ENCODE measurements around the gene ALG14. TPM values are rescaled to one million over a fixed set of nuclear protein-coding genes. Genes with fewer than 3 reads are reported as not detected.

The ALG14 gene
- total RNA-seq, 2 experiments from 2014 or later, result 4.3 to 4.4 TPM

DNA sequence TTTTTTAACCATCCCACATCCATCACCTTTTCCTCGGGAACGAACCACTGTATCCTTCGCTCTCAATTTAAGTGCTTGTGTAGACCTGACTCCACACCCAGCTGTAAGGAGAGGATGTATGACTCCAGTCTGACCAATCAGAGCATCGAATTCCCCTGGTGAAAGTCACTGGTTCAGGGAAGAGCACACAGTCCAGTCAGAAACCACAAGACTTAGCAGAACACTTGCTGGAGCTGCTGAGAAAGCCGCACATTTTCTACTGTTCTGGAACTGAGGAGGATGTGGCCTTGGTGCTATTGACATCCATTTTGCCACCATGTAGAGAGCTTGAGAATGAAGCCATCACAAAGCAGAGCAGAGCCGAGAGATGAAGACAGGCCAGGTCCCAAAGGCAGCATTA, 86.0 kb downstream of the ALG14 start:
- H3K27me3 Mint-ChIP-seq, result no peaks in the 10 kb centered on the region
- DNase-seq, result no peak
- no peaks in the 10 kb centered on the region for H3K9me3 Mint-ChIP-seq
- H3K4me3 Mint-ChIP-seq, result no peak overlapping the region
- H3K4me1 Mint-ChIP-seq (ENCODE audit: low read depth), result no peaks in the 10 kb centered on the region
- no peak overlapping the region for H3K27ac Mint-ChIP-seq
- ChIA-PET POLR2A (no interaction called here), CTCF (no interaction called here)
- H3K36me3 Mint-ChIP-seq, result no peaks in the 10 kb centered on the region
- intact Hi-C loops (cut with micrococcal nuclease), result no loop called here

DNA sequence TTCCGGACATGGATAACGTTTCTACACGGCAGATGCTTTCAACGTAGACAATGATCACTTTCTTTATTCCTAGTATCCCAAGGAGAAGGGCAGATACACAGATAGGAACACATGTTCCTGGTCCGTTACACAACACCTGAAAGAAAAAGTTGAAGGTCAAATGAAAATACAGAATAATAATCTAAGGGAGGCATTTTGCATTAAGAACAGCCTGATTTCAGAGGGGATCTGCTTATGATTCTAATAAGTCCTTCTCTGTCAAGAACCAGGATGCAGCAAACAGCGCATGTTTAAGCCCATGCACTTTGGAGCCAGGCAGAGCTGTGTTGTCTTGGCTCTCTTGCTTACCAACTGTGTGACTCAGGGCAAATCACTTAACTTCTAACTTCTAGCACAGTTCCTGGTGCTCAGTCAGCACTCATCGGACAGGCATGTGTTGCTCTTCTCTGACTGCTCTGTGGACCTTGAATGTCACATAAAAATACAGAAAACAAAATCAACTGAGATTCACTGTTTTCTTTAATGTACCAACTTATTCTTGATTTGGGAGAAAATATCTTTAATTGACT, 89.5 kb downstream of the ALG14 start:
- POLR2A ChIA-PET, result no interaction called here
- no peaks in the 10 kb centered on the region for H3K9me3 Mint-ChIP-seq
- no peak overlapping the region for H3K4me3 Mint-ChIP-seq
- no peak for DNase-seq
- H3K4me1 Mint-ChIP-seq (ENCODE audit: low read depth), result peaks cover 4% of the 10 kb centered on the region
- H3K27me3 Mint-ChIP-seq, result no peaks in the 10 kb centered on the region
- intact Hi-C loops (cut with micrococcal nuclease), result no loop called here
- CTCF ChIA-PET, result no interaction called here
- no peaks in the 10 kb centered on the region for H3K36me3 Mint-ChIP-seq
- H3K27ac Mint-ChIP-seq, result no peak overlapping the region

DNA sequence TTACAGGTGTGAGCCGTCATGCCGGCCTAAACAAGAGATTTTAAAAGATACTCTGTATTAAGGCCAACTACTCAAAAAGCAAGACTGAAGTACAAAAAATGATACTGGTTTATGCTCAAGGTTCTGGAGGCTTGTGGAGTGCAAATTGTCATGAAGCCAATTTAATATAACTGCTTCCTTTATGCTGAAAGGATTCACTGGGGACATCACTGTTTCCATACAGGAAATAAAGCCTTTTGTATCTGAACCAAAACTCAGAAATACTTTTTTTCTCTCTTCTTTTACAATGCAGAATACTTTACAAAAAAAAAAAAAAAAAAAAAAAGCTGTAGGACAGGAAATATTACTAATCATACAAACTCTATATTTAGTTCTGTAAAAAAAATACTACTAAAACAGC, 90.4 kb downstream of the ALG14 start:
- DNase-seq, result no peak
- Mint-ChIP-seq H3K9me3 (no peaks in the 10 kb centered on the region), H3K27ac (no peak overlapping the region), H3K4me1 (ENCODE audit: low read depth) (peaks cover 4% of the 10 kb centered on the region), H3K27me3 (no peaks in the 10 kb centered on the region), H3K4me3 (no peak overlapping the region), H3K36me3 (no peaks in the 10 kb centered on the region)
- ChIA-PET POLR2A (no interaction called here), CTCF (no interaction called here)
- intact Hi-C loops (cut with micrococcal nuclease), result no loop called here

DNA sequence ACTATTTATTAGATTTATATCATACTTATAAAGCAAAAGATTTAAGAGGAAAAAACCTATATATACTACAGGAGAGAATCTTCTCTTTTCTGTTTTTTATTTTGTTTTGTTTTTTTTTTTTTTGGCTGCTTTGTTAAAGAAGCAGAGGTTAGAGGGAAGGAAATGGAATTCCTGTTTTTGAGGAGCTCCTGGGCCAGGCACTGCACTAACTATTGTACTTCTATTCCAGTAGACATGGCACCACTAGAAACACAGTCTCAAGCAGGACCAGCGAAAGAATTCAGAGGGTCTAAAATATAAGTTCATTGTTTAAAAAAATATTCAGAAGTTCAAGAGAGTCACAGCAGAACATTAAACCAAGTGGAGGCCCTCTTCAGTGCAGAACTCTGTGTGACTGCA, 91.2 kb downstream of the ALG14 start:
- no peaks in the 10 kb centered on the region for H3K27me3 Mint-ChIP-seq
- intact Hi-C loops (cut with micrococcal nuclease), result no loop called here
- H3K27ac Mint-ChIP-seq, result no peak overlapping the region
- CTCF ChIA-PET, result no interaction called here
- no peak overlapping the region for H3K4me3 Mint-ChIP-seq
- DNase-seq, result no peak
- no peaks in the 10 kb centered on the region for H3K9me3 Mint-ChIP-seq
- POLR2A ChIA-PET, result no interaction called here
- no peaks in the 10 kb centered on the region for H3K36me3 Mint-ChIP-seq
- peaks cover 4% of the 10 kb centered on the region for H3K4me1 Mint-ChIP-seq (ENCODE audit: low read depth)

DNA sequence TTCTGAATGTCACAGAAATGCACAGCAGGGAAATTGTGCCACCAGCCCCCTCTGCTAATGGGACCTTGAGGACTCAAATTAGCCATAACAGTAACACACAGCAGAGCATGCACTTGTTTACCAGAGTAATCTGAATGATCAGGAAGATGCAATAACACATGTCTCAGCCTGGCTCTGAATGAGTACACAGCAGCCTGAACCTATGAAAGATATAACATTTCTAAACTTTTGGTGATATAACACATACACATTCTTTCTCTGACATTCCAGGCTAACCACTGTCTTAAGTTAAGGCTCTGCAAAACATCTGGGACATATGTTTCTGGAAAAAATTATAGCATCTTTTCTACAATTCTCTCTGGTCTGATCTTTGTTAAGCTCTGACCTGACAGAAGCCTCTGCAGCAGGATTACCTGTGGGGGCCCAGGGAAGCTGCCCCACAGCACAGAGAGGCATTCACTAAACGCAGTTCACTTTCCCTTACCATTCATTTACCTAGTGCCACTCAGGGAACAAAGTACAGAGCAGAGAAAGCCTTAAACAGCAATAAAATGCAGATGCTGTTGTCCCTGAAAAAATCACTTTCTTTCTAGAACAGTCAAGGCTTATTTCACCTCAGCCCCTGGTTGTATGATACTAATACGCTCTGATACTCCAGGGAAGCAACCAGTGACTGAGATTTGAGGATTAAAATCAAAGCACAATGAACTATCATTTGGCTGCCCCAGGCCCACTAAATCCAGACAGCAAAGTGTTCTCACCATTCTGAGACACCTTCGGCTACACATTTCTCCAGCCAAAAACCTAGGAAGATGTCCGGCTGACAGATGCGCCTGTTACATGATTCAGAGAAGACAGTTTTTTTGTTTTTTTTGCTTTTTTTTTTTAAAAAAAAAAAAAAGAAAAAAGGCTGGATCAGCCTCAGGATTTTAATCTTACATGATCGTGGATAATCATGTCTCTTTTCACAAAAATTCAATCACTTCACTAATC, 91.9 kb downstream of the ALG14 start:
- no peak overlapping the region for H3K27ac Mint-ChIP-seq
- no peak for DNase-seq
- peaks cover 4% of the 10 kb centered on the region for H3K4me1 Mint-ChIP-seq (ENCODE audit: low read depth)
- H3K27me3 Mint-ChIP-seq, result no peaks in the 10 kb centered on the region
- ChIA-PET POLR2A (no interaction called here), CTCF (no interaction called here)
- no peaks in the 10 kb centered on the region for H3K9me3 Mint-ChIP-seq
- intact Hi-C loops (cut with micrococcal nuclease), result no loop called here
- no peaks in the 10 kb centered on the region for H3K36me3 Mint-ChIP-seq
- no peak overlapping the region for H3K4me3 Mint-ChIP-seq

DNA sequence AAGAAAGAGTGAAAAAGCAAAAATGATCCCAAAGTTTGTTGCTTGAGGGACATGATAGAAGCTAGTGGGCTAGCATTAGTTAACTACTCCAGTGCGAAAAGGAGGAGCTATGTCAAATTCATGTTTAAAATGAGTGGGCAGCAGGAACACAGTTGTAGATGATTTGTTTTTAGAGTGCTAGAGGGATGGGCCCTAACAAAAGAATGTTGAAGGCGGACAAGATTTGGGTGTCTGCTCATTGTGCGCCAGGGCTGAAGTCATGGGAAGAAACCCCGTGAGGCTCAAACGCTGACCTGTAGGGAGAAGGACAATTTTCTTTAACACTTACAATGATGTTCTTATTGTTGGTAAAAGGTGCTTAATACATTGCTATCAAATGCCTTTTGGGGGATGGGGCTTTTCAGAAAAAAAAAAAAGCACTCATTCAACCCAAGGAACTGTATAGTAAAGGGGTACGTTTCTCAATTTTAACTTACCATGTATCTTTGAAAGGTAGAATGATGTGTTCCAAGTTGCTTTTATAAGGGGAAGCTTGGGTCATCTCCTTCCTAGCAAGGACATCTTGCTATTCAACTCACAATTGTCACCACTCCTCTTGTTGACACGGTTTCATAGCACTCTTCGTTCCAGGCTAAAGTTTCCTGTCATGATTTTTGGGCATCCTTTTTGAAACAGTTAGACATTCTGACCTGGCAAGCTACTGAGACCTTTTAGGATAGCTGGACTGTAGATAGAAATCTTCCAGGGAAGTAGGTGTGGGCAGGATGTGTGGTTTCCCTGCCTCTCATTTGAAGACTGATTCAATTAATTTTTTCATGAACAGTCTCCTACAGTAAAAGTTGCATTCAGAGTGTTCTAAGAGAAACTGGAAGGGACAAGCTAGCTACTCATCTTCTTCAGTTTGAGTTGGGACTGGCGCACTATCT, 92.8 kb downstream of the ALG14 start:
- intact Hi-C loops (cut with micrococcal nuclease), result no loop called here

DNA sequence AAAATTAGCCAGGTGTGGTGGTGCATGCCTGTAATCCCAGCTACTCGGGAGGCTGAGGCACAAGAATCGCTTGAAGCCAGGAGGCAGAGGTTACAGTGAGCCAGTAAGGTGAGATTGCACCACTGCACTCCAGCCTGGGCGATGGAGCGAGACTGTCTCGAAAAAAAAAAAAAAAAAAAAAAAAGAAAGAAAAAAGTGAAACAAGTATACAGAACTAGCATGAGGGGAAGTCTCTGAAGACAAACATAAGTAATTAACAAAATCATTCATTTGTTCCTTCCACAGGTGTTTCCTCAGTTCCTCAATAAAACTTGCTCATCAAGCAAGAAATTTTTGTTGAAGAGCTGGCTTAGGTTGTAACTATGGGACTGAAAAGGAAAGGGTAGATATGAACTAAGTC, 93.6 kb downstream of the ALG14 start:
- Mint-ChIP-seq H3K27me3 (no peaks in the 10 kb centered on the region), H3K36me3 (no peaks in the 10 kb centered on the region), H3K4me1 (ENCODE audit: low read depth) (peaks cover 4% of the 10 kb centered on the region), H3K27ac (no peak overlapping the region), H3K4me3 (no peak overlapping the region), H3K9me3 (no peaks in the 10 kb centered on the region)
- intact Hi-C loops (cut with micrococcal nuclease), result no loop called here
- CTCF ChIA-PET, result no interaction called here
- no peak for DNase-seq
- POLR2A ChIA-PET, result no interaction called here

More for the DNA sequence above, 92.8 kb downstream of the ALG14 start:
- no peaks in the 10 kb centered on the region for H3K9me3 Mint-ChIP-seq
- H3K36me3 Mint-ChIP-seq, result no peaks in the 10 kb centered on the region
- no peaks in the 10 kb centered on the region for H3K27me3 Mint-ChIP-seq
- H3K4me3 Mint-ChIP-seq, result no peak overlapping the region
- ChIA-PET POLR2A (no interaction called here), CTCF (no interaction called here)
- peaks cover 4% of the 10 kb centered on the region for H3K4me1 Mint-ChIP-seq (ENCODE audit: low read depth)
- no peak for DNase-seq
- H3K27ac Mint-ChIP-seq, result no peak overlapping the region

DNA sequence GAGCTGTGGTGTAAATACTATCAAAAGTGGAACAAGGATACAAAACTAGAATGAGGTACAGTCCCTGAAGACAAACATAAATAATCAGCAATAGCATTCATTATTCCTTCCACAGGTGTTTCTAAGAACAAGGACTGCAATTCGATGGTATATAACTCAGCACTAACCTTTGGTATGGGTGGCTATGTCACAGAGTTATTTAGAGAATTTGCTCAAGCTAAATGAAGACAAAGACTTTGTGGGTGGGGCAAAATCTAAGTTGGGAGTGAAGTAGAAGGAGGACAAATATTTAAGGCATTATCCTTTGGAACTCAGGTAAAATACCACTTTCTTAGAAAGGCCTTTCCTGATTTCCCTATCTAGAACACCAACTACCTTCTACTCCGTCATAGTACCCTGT, 94.3 kb downstream of the ALG14 start:
- POLR2A ChIA-PET, result no interaction called here
- no peaks in the 10 kb centered on the region for H3K27me3 Mint-ChIP-seq
- intact Hi-C loops (cut with micrococcal nuclease), result no loop called here

DNA sequence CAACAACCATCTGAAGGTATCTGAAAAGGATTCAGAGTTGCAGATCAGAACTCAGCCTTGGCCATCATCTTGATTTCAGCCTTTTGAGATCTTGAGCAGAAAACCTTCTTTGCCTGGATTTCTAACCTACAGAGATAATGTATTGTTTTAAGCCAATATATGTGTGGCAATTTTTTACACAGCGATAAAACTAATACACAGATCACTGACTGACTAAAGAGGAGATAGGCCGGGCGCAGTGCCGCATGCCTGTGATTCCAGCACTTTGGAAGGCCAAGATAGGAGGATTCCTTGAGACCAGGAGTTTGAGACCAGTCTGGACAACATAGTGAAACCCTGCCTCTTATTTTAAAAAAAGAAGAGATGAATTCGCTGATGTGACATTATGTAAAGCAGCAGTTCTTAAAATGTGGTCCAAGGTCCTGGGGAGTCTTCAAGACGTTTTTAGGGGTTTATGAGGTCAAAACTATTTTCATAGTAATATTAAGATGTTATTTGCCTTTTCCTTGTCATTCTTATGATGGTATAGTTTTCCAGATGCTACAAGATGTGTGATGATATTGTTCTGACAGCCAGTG, 95.7 kb downstream of the ALG14 start:
- no peaks in the 10 kb centered on the region for H3K36me3 Mint-ChIP-seq
- H3K4me3 Mint-ChIP-seq, result no peak overlapping the region
- ChIA-PET CTCF (no interaction called here), POLR2A (no interaction called here)
- no peak overlapping the region for H3K27ac Mint-ChIP-seq
- no peak for DNase-seq
- no peaks in the 10 kb centered on the region for H3K27me3 Mint-ChIP-seq
- peaks cover 4% of the 10 kb centered on the region for H3K4me1 Mint-ChIP-seq (ENCODE audit: low read depth)
- H3K9me3 Mint-ChIP-seq, result no peaks in the 10 kb centered on the region
- intact Hi-C loops (cut with micrococcal nuclease), result no loop called here

More for the DNA sequence above, 94.3 kb downstream of the ALG14 start:
- Mint-ChIP-seq H3K9me3 (no peaks in the 10 kb centered on the region), H3K27ac (no peak overlapping the region), H3K36me3 (no peaks in the 10 kb centered on the region), H3K4me1 (ENCODE audit: low read depth) (peaks cover 4% of the 10 kb centered on the region), H3K4me3 (no peak overlapping the region)
- no peak for DNase-seq
- CTCF ChIA-PET, result no interaction called here

DNA sequence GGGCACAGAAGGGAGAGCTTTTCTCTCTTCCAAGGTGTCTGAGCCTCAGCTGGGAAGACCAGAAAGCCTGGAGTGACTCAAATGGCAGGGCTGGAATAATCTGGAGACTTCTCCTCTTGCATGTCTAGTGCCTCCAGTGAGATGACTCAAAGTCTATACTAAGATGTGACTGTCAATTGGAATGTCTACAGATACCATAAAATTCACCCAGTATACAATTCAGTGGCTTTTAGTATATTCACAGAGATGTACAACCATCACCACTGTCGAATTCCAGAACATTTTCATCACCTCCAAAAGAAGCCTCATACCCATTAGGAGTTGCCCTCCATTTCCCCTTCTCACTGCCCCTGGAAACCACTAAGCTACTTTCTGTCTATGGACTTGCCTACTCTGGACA, 97.9 kb downstream of the ALG14 start:
- no peaks in the 10 kb centered on the region for H3K36me3 Mint-ChIP-seq
- no peaks in the 10 kb centered on the region for H3K4me1 Mint-ChIP-seq (ENCODE audit: low read depth)
- intact Hi-C loops (cut with micrococcal nuclease), result no loop called here
- H3K4me3 Mint-ChIP-seq, result no peak overlapping the region
- H3K9me3 Mint-ChIP-seq, result no peaks in the 10 kb centered on the region
- H3K27ac Mint-ChIP-seq, result no peak overlapping the region
- no peaks in the 10 kb centered on the region for H3K27me3 Mint-ChIP-seq
- CTCF ChIA-PET, result no interaction called here
- no peak for DNase-seq
- POLR2A ChIA-PET, result no interaction called here

DNA sequence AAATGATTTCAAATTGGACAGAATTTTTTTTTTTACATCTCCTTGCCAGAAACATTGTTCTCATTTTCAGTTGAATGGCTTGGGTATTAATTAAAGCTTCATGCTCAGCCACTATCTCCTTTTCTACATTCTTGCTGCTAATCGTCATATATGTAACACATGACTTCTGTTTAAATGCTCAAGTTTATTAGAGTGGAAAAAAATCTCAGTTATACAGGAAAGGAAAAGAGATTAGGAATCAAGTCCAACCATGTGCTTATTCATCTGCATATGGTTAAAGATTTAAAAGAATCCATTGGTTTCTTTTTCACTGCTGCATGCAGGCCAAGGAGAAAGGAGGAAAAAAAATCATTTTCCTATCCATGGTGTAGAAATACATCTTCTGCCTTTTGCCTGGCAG, 98.5 kb downstream of the ALG14 start:
- ChIA-PET CTCF (no interaction called here), POLR2A (no interaction called here)
- no peak overlapping the region for H3K27ac Mint-ChIP-seq
- intact Hi-C loops (cut with micrococcal nuclease), result no loop called here
- H3K36me3 Mint-ChIP-seq, result no peaks in the 10 kb centered on the region
- H3K4me3 Mint-ChIP-seq, result no peak overlapping the region
- H3K27me3 Mint-ChIP-seq, result no peaks in the 10 kb centered on the region
- DNase-seq, result no peak
- no peaks in the 10 kb centered on the region for H3K9me3 Mint-ChIP-seq
- H3K4me1 Mint-ChIP-seq (ENCODE audit: low read depth), result no peaks in the 10 kb centered on the region

DNA sequence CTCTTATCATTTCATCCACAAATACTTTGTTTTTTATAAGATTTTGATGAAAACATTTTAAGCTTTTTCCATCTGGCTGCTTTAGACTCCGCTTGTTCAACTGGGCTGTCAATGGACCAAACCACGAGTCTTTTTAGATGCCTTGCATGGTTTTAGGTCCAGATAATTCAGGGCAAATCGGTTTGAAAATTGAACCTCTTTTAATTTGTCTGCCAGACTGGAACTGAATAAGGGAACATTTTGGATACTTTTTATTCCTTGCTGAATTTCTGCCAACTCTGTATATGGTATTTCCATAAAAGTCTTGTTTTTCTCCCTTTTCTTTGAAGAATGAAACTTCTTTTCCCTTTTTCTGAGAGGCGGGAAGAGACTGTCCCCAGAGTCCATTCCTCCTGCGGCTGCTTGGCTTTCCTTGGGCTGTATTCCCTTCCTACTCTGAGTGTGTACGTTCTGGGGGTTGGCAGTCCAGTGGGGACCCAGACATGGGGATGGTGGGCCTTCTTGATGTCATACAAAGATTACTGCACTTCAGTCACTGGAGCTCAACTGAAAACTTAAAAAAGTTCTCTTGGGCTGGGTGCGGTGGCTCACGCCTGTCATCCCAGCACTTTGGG, 99.3 kb downstream of the ALG14 start:
- intact Hi-C loops (cut with micrococcal nuclease), result no loop called here
- H3K27me3 Mint-ChIP-seq, result no peaks in the 10 kb centered on the region
- ChIA-PET POLR2A (no interaction called here), CTCF (no interaction called here)
- H3K4me1 Mint-ChIP-seq (ENCODE audit: low read depth), result no peaks in the 10 kb centered on the region
- no peaks in the 10 kb centered on the region for H3K36me3 Mint-ChIP-seq
- no peak overlapping the region for H3K27ac Mint-ChIP-seq
- no peak for DNase-seq
- H3K9me3 Mint-ChIP-seq, result no peaks in the 10 kb centered on the region
- H3K4me3 Mint-ChIP-seq, result no peak overlapping the region
